BE2C (cell line): ENCODE measurements around the gene FAM124A.

Experiments
- DNase-seq: peaks from one replicate; pipeline ENCODE4 v3.0.0-alpha.2; 2020
- H3K27me3 ChIP-seq: fragments of 250-450 bp; sonication (Bioruptor Pico); 2 replicates; pipeline ENCODE4 v1.5.1; 2020; ENCODE audit warnings: mild to moderate bottlenecking
- H3K36me3 ChIP-seq: fragments of 250-450 bp; sonication (Bioruptor Pico); 2 replicates; pipeline ENCODE4 v1.5.1; 2020; ENCODE audit warnings: mild to moderate bottlenecking
- H3K4me1 ChIP-seq: fragments of 250-450 bp; sonication (Bioruptor Pico); 2 replicates; pipeline ENCODE4 v1.5.1; 2020
- H3K4me3 ChIP-seq: 2 replicates; pipeline ENCODE4 v1.5.1; 2011; ENCODE audit warnings: low read depth, low read length
- H3K9me3 ChIP-seq: fragments of 250-450 bp; sonication (Bioruptor Pico); 2 replicates; pipeline ENCODE4 v1.5.1; 2020
- TF ChIP-seq, protein P1 (sequence below): IDR thresholded peaks from 2 replicates; pipeline ENCODE4 v1.5.1; 2012; ENCODE audit warnings: mild to moderate bottlenecking, low read depth, low read length

Gene FAM124A

DNA sequence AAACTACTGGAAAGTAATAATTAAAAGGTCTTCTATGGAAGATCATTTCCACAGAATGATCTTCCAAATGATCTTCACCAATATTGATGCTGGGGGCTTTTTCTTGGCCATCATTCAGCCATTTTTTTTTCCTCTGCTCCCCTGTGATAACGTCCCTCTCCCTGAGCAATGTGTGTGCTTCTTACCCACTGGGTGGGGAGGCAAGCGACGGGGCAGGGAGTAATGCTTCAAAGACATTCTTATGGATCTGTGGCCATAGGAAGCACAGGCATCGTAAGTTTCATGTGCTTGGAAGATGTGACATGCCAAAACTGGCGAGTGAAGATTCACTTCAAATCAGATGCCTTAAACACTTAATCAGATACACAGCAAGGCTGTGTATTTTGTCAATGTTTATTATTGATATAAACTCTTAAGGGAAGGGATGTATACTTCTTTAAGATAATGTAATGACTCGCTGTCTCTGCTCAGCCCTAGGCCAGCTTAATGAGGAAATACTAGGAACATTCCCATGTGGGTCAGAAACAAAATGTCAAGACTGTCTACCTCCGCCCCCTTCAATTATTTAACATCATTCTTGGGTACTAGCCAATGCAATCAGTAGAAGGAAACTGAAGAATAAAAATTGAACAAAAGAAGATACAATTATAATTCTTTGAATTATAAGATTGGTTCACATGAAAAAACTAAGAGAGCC, 83.2 kb downstream of the FAM124A start:
- TF ChIP-seq, protein P1, sequence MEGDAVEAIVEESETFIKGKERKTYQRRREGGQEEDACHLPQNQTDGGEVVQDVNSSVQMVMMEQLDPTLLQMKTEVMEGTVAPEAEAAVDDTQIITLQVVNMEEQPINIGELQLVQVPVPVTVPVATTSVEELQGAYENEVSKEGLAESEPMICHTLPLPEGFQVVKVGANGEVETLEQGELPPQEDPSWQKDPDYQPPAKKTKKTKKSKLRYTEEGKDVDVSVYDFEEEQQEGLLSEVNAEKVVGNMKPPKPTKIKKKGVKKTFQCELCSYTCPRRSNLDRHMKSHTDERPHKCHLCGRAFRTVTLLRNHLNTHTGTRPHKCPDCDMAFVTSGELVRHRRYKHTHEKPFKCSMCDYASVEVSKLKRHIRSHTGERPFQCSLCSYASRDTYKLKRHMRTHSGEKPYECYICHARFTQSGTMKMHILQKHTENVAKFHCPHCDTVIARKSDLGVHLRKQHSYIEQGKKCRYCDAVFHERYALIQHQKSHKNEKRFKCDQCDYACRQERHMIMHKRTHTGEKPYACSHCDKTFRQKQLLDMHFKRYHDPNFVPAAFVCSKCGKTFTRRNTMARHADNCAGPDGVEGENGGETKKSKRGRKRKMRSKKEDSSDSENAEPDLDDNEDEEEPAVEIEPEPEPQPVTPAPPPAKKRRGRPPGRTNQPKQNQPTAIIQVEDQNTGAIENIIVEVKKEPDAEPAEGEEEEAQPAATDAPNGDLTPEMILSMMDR, result no peak
- H3K4me1 ChIP-seq, result no peaks in the 10 kb centered on the region
- no peak overlapping the region for H3K4me3 ChIP-seq
- no peak for DNase-seq
- no peaks in the 10 kb centered on the region for H3K27me3 ChIP-seq
- no peaks in the 10 kb centered on the region for H3K9me3 ChIP-seq
- H3K36me3 ChIP-seq, result no peaks in the 10 kb centered on the region

DNA sequence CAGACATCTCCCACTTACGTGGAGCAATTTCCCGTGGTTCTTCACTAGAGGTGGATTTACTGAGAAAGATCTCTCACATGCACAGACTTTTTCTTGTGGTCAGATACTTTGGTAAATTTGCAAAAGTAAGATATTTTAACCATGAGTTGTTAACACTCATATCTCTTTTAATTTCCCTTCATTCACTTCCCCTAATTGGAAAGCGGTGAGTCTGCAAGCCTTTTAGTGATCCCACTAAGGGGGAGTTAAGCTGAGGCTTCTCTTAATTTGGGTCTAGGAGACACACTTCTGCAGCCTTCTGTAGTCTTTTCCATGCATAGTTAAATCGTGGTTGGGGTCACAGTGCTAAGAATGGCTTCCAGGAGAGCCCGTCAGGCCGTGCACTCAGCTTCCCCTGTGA, 86.6 kb downstream of the FAM124A start:
- no peaks in the 10 kb centered on the region for H3K4me1 ChIP-seq
- H3K4me3 ChIP-seq, result no peak overlapping the region
- H3K27me3 ChIP-seq, result no peaks in the 10 kb centered on the region
- no peak for DNase-seq
- TF ChIP-seq, protein P1, result no peak
- H3K36me3 ChIP-seq, result no peaks in the 10 kb centered on the region
- no peaks in the 10 kb centered on the region for H3K9me3 ChIP-seq

DNA sequence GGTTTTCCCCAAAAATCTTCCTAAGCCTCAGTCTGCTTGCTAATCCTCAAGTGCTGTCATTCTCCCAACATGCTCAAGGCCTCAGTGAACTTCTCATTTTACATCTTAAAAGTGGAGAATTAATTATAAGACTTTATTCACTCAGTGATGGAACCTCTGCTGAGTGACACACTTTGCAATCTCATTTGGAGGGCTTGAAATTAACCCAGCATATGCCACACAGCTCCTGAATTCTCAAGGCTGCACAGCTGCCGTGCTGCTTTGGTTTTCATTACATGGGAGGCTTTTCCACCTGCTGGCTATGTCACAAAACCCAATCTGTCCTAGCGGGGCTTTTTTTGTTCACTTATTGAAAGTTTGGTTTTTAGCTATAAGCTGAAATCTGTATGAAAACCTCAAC, 89.0 kb downstream of the FAM124A start:
- no peaks in the 10 kb centered on the region for H3K9me3 ChIP-seq
- H3K36me3 ChIP-seq, result no peaks in the 10 kb centered on the region
- H3K27me3 ChIP-seq, result no peaks in the 10 kb centered on the region
- no peak overlapping the region for H3K4me3 ChIP-seq
- TF ChIP-seq, protein P1, result no peak
- DNase-seq, result no peak
- H3K4me1 ChIP-seq, result no peaks in the 10 kb centered on the region

DNA sequence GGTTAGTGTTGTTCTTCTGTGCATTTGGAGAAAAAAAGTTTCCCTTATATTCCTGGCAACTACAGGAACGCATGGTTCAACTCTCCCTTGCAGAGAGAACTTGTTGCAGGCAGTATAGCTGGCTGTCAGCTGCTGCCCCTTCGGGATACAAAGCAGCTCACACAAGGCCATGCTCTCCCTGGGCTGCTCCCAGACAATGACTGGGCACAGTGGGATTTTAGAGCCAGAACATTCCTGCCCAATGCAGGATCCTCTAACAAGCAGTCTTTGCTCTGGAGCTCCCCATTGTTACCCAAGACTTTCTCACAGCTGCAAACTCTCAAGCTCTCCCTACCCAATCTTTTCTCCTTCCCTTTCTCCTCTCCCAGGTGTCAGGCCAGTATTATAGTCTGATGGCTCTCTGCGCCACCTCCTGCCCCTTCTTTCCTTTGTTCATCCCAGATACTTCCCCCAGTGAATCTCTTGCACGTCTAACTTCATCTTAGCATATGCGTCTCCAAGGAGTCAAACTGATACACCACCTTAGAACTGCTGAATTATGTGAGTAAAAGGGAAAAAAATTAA, 89.8 kb downstream of the FAM124A start:
- TF ChIP-seq, protein P1, result no peak
- H3K27me3 ChIP-seq, result no peaks in the 10 kb centered on the region

DNA sequence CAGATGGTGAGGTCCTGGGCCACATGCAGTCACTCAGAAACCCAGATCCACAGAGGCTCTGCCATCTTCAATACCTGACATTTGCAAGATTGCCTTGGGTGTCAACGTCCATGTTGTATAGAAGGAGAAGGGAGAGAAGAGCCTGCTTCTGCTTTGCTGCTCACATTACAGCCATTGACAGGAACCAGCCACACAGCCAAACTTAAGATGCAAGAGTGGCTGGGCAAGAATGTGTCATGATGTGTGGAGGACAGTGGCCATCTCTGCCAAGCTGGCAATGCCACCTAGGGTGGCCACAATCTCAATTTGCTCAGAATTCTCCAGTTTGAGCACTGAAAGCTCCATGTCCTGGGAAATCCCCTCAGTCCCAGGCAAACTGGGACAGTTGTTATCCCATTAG, 91.4 kb downstream of the FAM124A start:
- Histone ChIP-seq H3K36me3 (no peaks in the 10 kb centered on the region), H3K4me3 (no peak overlapping the region), H3K4me1 (no peaks in the 10 kb centered on the region), H3K9me3 (no peaks in the 10 kb centered on the region), H3K27me3 (no peaks in the 10 kb centered on the region)
- TF ChIP-seq, protein P1, result no peak
- no peak for DNase-seq

More for the DNA sequence above, 89.8 kb downstream of the FAM124A start:
- Histone ChIP-seq H3K36me3 (no peaks in the 10 kb centered on the region), H3K4me3 (no peak overlapping the region), H3K9me3 (no peaks in the 10 kb centered on the region), H3K4me1 (no peaks in the 10 kb centered on the region)
- DNase-seq, result no peak

DNA sequence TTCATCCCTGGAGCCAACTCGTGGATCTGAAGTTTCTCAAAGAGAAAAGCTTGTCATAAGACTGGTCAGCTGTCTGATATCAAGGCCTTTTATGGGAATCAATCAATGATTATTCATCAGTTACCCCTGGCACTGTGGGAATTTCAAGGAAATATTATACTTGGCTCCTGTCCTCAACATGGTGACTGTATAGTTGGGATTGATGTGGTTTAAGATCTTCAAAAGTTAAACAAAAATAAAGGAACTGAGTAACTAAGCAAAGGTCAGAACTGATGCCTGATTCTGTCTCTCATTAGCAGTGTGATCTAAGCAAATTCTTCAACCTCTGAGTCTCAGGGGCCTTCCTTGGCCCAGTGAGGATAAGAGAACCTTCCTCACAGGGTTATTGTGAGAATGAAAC, 95.1 kb downstream of the FAM124A start:
- no peak for DNase-seq
- TF ChIP-seq, protein P1, result no peak

More for the DNA sequence above, 95.1 kb downstream of the FAM124A start:
- no peaks in the 10 kb centered on the region for H3K36me3 ChIP-seq
- no peaks in the 10 kb centered on the region for H3K9me3 ChIP-seq
- no peak overlapping the region for H3K4me3 ChIP-seq
- no peaks in the 10 kb centered on the region for H3K27me3 ChIP-seq
- no peaks in the 10 kb centered on the region for H3K4me1 ChIP-seq
